Activated gamma-delta T cell treated with Interleukin-2 at 50 U/mL for 16 hours (primary cell): Measurements from ENCODE around the gene UGT1A10.

Source experiments
- DNase-seq: peaks from one replicate; pipeline ENCODE4 v3.0.0-alpha.2; 2020

The UGT1A10 gene

GRCh38 chr2:233811087-233811486 is 174.8 kb downstream of the UGT1A10 start:
- DNase-seq, result no peak

- DNase-seq, result no peak
These were observed 175.5 kb downstream of the UGT1A10 start for GRCh38 chr2:233811732-233812131.

GRCh38 chr2:233813236-233814055 is 177.2 kb downstream of the UGT1A10 start:
- DNase-seq, result no peak

GRCh38 chr2:233814056-233814835 is 178.0 kb downstream of the UGT1A10 start:
- DNase-seq, result peak; percentile 1

- DNase-seq, result no peak
These were observed 179.6 kb downstream of the UGT1A10 start for GRCh38 chr2:233815861-233816260.

- DNase-seq, result peak; percentile 2
These were observed 180.1 kb downstream of the UGT1A10 start for GRCh38 chr2:233816334-233816733.

- peak; percentile 2 for DNase-seq
These were observed 180.5 kb downstream of the UGT1A10 start for GRCh38 chr2:233816771-233817170.

GRCh38 chr2:233817361-233817911 is 181.2 kb downstream of the UGT1A10 start:
- no peak for DNase-seq

- DNase-seq, result peak; percentile 1
These were observed 181.9 kb downstream of the UGT1A10 start for GRCh38 chr2:233817995-233818638.

- DNase-seq, result no peak
These were observed 182.7 kb downstream of the UGT1A10 start for GRCh38 chr2:233818639-233819621.

GRCh38 chr2:233819884-233820773 is 183.9 kb downstream of the UGT1A10 start:
- no peak for DNase-seq

GRCh38 chr2:233820774-233821105 is 184.5 kb downstream of the UGT1A10 start:
- no peak for DNase-seq

- DNase-seq, result no peak
These were observed 184.9 kb downstream of the UGT1A10 start for GRCh38 chr2:233821196-233821595.

GRCh38 chr2:233821709-233822100 is 185.5 kb downstream of the UGT1A10 start:
- no peak for DNase-seq

- DNase-seq, result no peak
These were observed 186.0 kb downstream of the UGT1A10 start for GRCh38 chr2:233822101-233822771.
